ENCODE data around the gene CYB5A. TPM values are rescaled to one million over a fixed set of nuclear protein-coding genes. Genes with fewer than 3 reads are reported as not detected.

CYB5A gene
- total and polyA plus RNA-seq, 2 of the 8 experiments (the other 6 are each of a cell fraction or from before 2014, with no cell fraction given): 154 to 195 TPM

- TF ChIP-seq, protein P1, sequence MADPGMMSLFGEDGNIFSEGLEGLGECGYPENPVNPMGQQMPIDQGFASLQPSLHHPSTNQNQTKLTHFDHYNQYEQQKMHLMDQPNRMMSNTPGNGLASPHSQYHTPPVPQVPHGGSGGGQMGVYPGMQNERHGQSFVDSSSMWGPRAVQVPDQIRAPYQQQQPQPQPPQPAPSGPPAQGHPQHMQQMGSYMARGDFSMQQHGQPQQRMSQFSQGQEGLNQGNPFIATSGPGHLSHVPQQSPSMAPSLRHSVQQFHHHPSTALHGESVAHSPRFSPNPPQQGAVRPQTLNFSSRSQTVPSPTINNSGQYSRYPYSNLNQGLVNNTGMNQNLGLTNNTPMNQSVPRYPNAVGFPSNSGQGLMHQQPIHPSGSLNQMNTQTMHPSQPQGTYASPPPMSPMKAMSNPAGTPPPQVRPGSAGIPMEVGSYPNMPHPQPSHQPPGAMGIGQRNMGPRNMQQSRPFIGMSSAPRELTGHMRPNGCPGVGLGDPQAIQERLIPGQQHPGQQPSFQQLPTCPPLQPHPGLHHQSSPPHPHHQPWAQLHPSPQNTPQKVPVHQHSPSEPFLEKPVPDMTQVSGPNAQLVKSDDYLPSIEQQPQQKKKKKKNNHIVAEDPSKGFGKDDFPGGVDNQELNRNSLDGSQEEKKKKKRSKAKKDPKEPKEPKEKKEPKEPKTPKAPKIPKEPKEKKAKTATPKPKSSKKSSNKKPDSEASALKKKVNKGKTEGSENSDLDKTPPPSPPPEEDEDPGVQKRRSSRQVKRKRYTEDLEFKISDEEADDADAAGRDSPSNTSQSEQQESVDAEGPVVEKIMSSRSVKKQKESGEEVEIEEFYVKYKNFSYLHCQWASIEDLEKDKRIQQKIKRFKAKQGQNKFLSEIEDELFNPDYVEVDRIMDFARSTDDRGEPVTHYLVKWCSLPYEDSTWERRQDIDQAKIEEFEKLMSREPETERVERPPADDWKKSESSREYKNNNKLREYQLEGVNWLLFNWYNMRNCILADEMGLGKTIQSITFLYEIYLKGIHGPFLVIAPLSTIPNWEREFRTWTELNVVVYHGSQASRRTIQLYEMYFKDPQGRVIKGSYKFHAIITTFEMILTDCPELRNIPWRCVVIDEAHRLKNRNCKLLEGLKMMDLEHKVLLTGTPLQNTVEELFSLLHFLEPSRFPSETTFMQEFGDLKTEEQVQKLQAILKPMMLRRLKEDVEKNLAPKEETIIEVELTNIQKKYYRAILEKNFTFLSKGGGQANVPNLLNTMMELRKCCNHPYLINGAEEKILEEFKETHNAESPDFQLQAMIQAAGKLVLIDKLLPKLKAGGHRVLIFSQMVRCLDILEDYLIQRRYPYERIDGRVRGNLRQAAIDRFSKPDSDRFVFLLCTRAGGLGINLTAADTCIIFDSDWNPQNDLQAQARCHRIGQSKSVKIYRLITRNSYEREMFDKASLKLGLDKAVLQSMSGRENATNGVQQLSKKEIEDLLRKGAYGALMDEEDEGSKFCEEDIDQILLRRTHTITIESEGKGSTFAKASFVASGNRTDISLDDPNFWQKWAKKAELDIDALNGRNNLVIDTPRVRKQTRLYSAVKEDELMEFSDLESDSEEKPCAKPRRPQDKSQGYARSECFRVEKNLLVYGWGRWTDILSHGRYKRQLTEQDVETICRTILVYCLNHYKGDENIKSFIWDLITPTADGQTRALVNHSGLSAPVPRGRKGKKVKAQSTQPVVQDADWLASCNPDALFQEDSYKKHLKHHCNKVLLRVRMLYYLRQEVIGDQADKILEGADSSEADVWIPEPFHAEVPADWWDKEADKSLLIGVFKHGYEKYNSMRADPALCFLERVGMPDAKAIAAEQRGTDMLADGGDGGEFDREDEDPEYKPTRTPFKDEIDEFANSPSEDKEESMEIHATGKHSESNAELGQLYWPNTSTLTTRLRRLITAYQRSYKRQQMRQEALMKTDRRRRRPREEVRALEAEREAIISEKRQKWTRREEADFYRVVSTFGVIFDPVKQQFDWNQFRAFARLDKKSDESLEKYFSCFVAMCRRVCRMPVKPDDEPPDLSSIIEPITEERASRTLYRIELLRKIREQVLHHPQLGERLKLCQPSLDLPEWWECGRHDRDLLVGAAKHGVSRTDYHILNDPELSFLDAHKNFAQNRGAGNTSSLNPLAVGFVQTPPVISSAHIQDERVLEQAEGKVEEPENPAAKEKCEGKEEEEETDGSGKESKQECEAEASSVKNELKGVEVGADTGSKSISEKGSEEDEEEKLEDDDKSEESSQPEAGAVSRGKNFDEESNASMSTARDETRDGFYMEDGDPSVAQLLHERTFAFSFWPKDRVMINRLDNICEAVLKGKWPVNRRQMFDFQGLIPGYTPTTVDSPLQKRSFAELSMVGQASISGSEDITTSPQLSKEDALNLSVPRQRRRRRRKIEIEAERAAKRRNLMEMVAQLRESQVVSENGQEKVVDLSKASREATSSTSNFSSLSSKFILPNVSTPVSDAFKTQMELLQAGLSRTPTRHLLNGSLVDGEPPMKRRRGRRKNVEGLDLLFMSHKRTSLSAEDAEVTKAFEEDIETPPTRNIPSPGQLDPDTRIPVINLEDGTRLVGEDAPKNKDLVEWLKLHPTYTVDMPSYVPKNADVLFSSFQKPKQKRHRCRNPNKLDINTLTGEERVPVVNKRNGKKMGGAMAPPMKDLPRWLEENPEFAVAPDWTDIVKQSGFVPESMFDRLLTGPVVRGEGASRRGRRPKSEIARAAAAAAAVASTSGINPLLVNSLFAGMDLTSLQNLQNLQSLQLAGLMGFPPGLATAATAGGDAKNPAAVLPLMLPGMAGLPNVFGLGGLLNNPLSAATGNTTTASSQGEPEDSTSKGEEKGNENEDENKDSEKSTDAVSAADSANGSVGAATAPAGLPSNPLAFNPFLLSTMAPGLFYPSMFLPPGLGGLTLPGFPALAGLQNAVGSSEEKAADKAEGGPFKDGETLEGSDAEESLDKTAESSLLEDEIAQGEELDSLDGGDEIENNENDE (IDR thresholded peaks at IDR 0.05; ENCODE audit: insufficient replicate concordance, low read length): no peak
- TF ChIP-seq BRCA1 (IDR thresholded peaks at IDR 0.05; ENCODE audit: low read depth, low read length) (no peak), RBBP5 (IDR thresholded peaks at IDR 0.05; ENCODE audit: borderline replicate concordance, low read depth, low read length) (no peak), EGR1 (IDR thresholded peaks at IDR 0.05; ENCODE audit: borderline replicate concordance, low read depth, low read length) (no peak), GTF2F1 (IDR thresholded peaks at IDR 0.05; ENCODE audit: borderline replicate concordance, low read depth, low read length) (no peak), CBX8 (IDR thresholded peaks at IDR 0.05; ENCODE audit: borderline replicate concordance, low read depth, low read length) (no peak), SIRT6 (IDR thresholded peaks at IDR 0.05; ENCODE audit: low read length) (no peak), SP1 (IDR thresholded peaks at IDR 0.05; ENCODE audit: low read depth, low read length) (no peak), MAFK (IDR thresholded peaks at IDR 0.05; ENCODE audit: low read depth, low read length) (no peak), POLR2A (IDR thresholded peaks at IDR 0.05; ENCODE audit: control extremely low read depth in 1 of 2, low read depth in 2 of 2, low read length in 2 of 2) (no peak)
- TF ChIP-seq, protein P2, sequence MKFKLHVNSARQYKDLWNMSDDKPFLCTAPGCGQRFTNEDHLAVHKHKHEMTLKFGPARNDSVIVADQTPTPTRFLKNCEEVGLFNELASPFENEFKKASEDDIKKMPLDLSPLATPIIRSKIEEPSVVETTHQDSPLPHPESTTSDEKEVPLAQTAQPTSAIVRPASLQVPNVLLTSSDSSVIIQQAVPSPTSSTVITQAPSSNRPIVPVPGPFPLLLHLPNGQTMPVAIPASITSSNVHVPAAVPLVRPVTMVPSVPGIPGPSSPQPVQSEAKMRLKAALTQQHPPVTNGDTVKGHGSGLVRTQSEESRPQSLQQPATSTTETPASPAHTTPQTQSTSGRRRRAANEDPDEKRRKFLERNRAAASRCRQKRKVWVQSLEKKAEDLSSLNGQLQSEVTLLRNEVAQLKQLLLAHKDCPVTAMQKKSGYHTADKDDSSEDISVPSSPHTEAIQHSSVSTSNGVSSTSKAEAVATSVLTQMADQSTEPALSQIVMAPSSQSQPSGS (IDR thresholded peaks at IDR 0.05; ENCODE audit: low read length): no peak; the same call in 1 of the 2 replicates
Measured at GRCh38 chr18:74292541-74292858, 737 bp upstream of the CYB5A start (continued).

Data from H1 (cell line).